Right ventricle myocardium inferior (tissue), 1 donor: Measurements from ENCODE around the gene GALR3. TPM values are rescaled to one million over a fixed set of nuclear protein-coding genes. Genes with fewer than 3 reads are reported as not detected.
A peak's percentile ranks its signal among the peaks of the same experiment; 100 is the strongest.

ENCODE experiments used
- ATAC-seq: fragments of 200-7000 bp; cut with Tn5 transposase; one replicate; pipeline ENCODE4 v1.9.1; 2020; ENCODE audit warnings: mild to moderate bottlenecking, moderate library complexity
- DNase-seq: peaks from one replicate; pipeline ENCODE4 v3.0.0; 2021; ENCODE audit errors: missing footprints
- intact Hi-C: fragments of 100-400 bp; cut with DNase I; formaldehyde crosslinking; loops from one replicate; pipeline ENCODE4 v1.11.0; 2022
- total RNA-seq: library from RNA; stranded (reverse); fragmentation: NEBNext Ultra II Directional; extraction: Animal tissue kit (Norgen Biotek cat#: 25700); gene quantifications from one replicate; pipeline ENCODE4 v1.2.1, GENCODE V29; 2021
- donor health status: DM: no; HTN: yes; CAD: no; lungs with severe emphysema.

Gene GALR3
- total RNA-seq, 1 donor from 2014 or later: not detected

GRCh38 chr22:37816543-37817180 is 6.5 kb upstream of the GALR3 start:
- intact Hi-C loops: loop anchor here (1.0 to 2.0 kb wide), 2 partner anchors 47 to 148 kb away; no protein-coding TSS in a partner anchor
- DNase-seq (no peak), ATAC-seq (no peak)

- DNase-seq: peak; percentile 90
- peak; percentile 95 for ATAC-seq
- intact Hi-C loops: loop anchor here (1.0 to 2.0 kb wide), 2 partner anchors 45 to 147 kb away; no protein-coding TSS in a partner anchor
Measured at GRCh38 chr22:37817705-37818408, 5.3 kb upstream of the GALR3 start.

GRCh38 chr22:37818409-37819104 is 4.6 kb upstream of the GALR3 start:
- intact Hi-C loops: no loop called here
- peak; percentile 88 for DNase-seq
- peak; percentile 64 for ATAC-seq

- ATAC-seq: no peak
- intact Hi-C loops: no loop called here
- no peak for DNase-seq
Measured at GRCh38 chr22:37819105-37819433, 4.1 kb upstream of the GALR3 start.

- ATAC-seq: no peak
- intact Hi-C loops: no loop called here
- DNase-seq: no peak
Measured at GRCh38 chr22:37820350-37820749, 2.8 kb upstream of the GALR3 start.

- no peak for ATAC-seq
- DNase-seq: peak; percentile 11
- intact Hi-C loops: no loop called here
Measured at GRCh38 chr22:37822079-37822833, 926 bp upstream of the GALR3 start.

- DNase-seq: peak; percentile 9
- intact Hi-C loops: no loop called here
Measured at GRCh38 chr22:37824674-37825641, 1.8 kb downstream of the GALR3 start.

GRCh38 chr22:37827056-37827455 is 3.9 kb downstream of the GALR3 start:
- intact Hi-C loops: no loop called here
- DNase-seq (no peak), ATAC-seq (peak; percentile 77)

More at GRCh38 chr22:37824674-37825641, 1.8 kb downstream of the GALR3 start:
- ATAC-seq: no peak

GRCh38 chr22:37830093-37830842 is 7.1 kb downstream of the GALR3 start:
- intact Hi-C loops: no loop called here
- no peak for ATAC-seq
- DNase-seq: no peak

GRCh38 chr22:37831472-37831871 is 8.3 kb downstream of the GALR3 start:
- ATAC-seq: no peak
- intact Hi-C loops: no loop called here

GRCh38 chr22:37832022-37832857 is 9.1 kb downstream of the GALR3 start:
- intact Hi-C loops: no loop called here
- no peak for ATAC-seq
- DNase-seq: no peak

More at GRCh38 chr22:37831472-37831871, 8.3 kb downstream of the GALR3 start:
- no peak for DNase-seq

- intact Hi-C loops: loop anchor here (5.0 kb wide), 1 partner anchor 35 kb away; the partner anchor contains the start of gene GCAT
- no peak for ATAC-seq
- no peak for DNase-seq
Measured at GRCh38 chr22:37842015-37842793, 19.0 kb downstream of the GALR3 start.

GRCh38 chr22:37843741-37844089 is 20.5 kb downstream of the GALR3 start:
- ATAC-seq (peak; percentile 30), DNase-seq (peak; percentile 79)
- intact Hi-C loops: loop anchor here (5.0 kb wide), 1 partner anchor 36 kb away; the partner anchor contains the start of gene GCAT

- no peak for ATAC-seq
- no peak for DNase-seq
- intact Hi-C loops: loop anchor here (5.0 kb wide), 1 partner anchor 38 kb away; the partner anchor contains the start of gene GCAT
Measured at GRCh38 chr22:37844904-37845329, 21.7 kb downstream of the GALR3 start.

- intact Hi-C loops: no loop called here
- DNase-seq (no peak), ATAC-seq (no peak)
Measured at GRCh38 chr22:37846433-37846832, 23.3 kb downstream of the GALR3 start.
